Kidney (tissue), 14 donors: ENCODE data around the gene RTKN2. TPM values are rescaled to one million over a fixed set of nuclear protein-coding genes. Genes with fewer than 3 reads are reported as not detected.

ENCODE experiments used
- DNase-seq, 5 donors: peaks; one replicate each; pipeline ENCODE4 v3.0.0-alpha.2; 2013 to 2020
- FAIRE-seq: peaks from 2 replicates; lab custom pipeline; 2012; peaks lifted over from hg19 to GRCh38; lab: Jason Lieb, UNC
- H3K27ac ChIP-seq, 2 donors: one replicate each; pipeline ENCODE4 v1.7.0; 2013; ENCODE audit warnings: low read depth in 2 of 2, low read length in 2 of 2, inconsistent platforms in 1 of 2
- H3K27me3 ChIP-seq: one replicate; pipeline ENCODE4 v1.7.1; 2013; ENCODE audit warnings: low read length, inconsistent platforms; ENCODE audit not compliant: control insufficient read depth, insufficient read depth
- H3K36me3 ChIP-seq, 3 donors: one replicate each; pipeline versions ENCODE4 v1.7.0 to v1.7.1; 2013; ENCODE audit warnings: low read length in 3 of 3, control low read depth in 1 of 3, inconsistent platforms in 1 of 3; ENCODE audit not compliant: insufficient read depth in 3 of 3, control insufficient read depth in 2 of 3
- H3K4me1 ChIP-seq, 3 donors: one replicate each; pipeline versions ENCODE4 v1.7.0 to v1.7.1; 2013; ENCODE audit warnings: low read length in 3 of 3, inconsistent platforms in 1 of 3, low read depth in 1 of 3; ENCODE audit not compliant: control insufficient read depth in 2 of 3, insufficient read depth in 2 of 3
- H3K4me3 ChIP-seq, 3 donors: one replicate each; pipeline versions ENCODE4 v1.7.0 to v1.8.1; 2013; ENCODE audit warnings: low read length in 3 of 3, control low read depth in 1 of 3, inconsistent platforms in 1 of 3
- H3K9ac ChIP-seq, 3 donors: one replicate each; pipeline versions ENCODE4 v1.7.0 to v1.7.1; 2013; ENCODE audit warnings: low read length in 3 of 3, control low read depth in 1 of 3, inconsistent platforms in 1 of 3
- H3K9me3 ChIP-seq, 3 donors: one replicate each; pipeline versions ENCODE4 v1.7.0 to v1.7.1; 2013; ENCODE audit warnings: low read length in 3 of 3, control low read depth in 1 of 3, inconsistent platforms in 1 of 3; ENCODE audit not compliant: control insufficient read depth in 2 of 3, insufficient read depth in 1 of 3
- CTCF ChIP-seq: IDR thresholded peaks from 3 replicates; pipeline ENCODE4 v1.5.1; 2012; ENCODE audit warnings: mild to moderate bottlenecking, moderate library complexity, borderline replicate concordance; ENCODE audit not compliant: insufficient read depth; ENCODE audit errors: extremely low read depth
- intact Hi-C: fragments of 100-400 bp; cut with DNase I; formaldehyde crosslinking; loops from one replicate; pipeline ENCODE4 v1.11.1; 2022
- polyA plus RNA-seq: library from polyadenylated mRNA; stranded (reverse); fragments of 350-450 nt; fragmentation: Illumina TruSeq; extraction: RNeasy Lipid Tissue Mini Kit (QIAGEN cat#74804); gene quantifications from one replicate; pipeline ENCODE4 v1.2.3, GENCODE V29; 2014; ENCODE audit warnings: low read depth, low replicate concordance; ENCODE audit not compliant: insufficient read depth
- total RNA-seq: library from RNA; stranded (reverse); fragmentation: NEBNext Ultra II Directional; extraction: Animal tissue kit (Norgen Biotek cat#: 25700); gene quantifications from one replicate; pipeline ENCODE4 v1.2.1, GENCODE V29; 2021
- donor health status: control.
- donor health status: control.
- donor health status: control.
- donor health status: control.
- donor health status: control.
- donor health status: DM: yes; HTN: yes; CAD: no.
- donor health status: Normal renal cell carcinoma (clear cell type).

RTKN2 gene
- total and polyA plus RNA-seq, 2 donors from 2014 or later = 0.24 to 1.6 TPM

- Histone ChIP-seq H3K9me3 (no peaks in the 10 kb centered on the region), H3K27me3 (no peaks in the 10 kb centered on the region), H3K9ac (no peak overlapping the region), H3K27ac (no peak overlapping the region), H3K36me3 (no peaks in the 10 kb centered on the region), H3K4me1 (no peaks in the 10 kb centered on the region), H3K4me3 (no peak overlapping the region)
- no peak for TF ChIP-seq CTCF
- intact Hi-C loops = no loop called here
- DNase-seq (no peak), FAIRE-seq (no peak)
Observed at GRCh38 chr10:62259456-62259855, 9.2 kb downstream of the RTKN2 start.

GRCh38 chr10:62258926-62259325 is 9.7 kb downstream of the RTKN2 start:
- H3K27ac ChIP-seq = no peak overlapping the region
- H3K9ac ChIP-seq = no peak overlapping the region
- no peaks in the 10 kb centered on the region for H3K27me3 ChIP-seq
- intact Hi-C loops = no loop called here
- no peaks in the 10 kb centered on the region for H3K9me3 ChIP-seq
- no peak for TF ChIP-seq CTCF
- H3K36me3 ChIP-seq = no peaks in the 10 kb centered on the region
- no peak for DNase-seq
- no peak overlapping the region for H3K4me3 ChIP-seq
- no peaks in the 10 kb centered on the region for H3K4me1 ChIP-seq
- no peak for FAIRE-seq

DNA sequence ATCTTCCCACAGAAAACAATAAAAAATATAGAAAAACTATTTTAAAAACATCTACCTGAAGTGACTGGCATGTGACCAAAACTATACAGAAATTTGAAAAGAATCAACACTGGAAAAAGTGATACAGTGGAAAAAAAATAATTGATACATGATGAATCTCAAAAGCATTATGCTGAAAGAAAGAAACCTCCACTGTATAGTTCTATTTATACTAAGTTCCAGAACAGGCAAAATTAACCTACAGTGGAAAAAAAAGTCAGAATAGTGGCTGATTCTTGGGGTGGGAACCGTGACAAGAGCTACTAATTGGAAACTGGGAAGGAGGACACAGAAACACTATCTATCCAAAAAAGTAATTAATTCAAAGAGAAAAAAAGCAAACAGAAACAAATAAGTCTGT is 14.9 kb downstream of the RTKN2 start:
- no peak for DNase-seq
- intact Hi-C loops = no loop called here
- no peaks in the 10 kb centered on the region for H3K9me3 ChIP-seq
- no peak overlapping the region for H3K4me3 ChIP-seq
- H3K27ac ChIP-seq = no peak overlapping the region
- no peaks in the 10 kb centered on the region for H3K4me1 ChIP-seq
- TF ChIP-seq CTCF = no peak
- no peak overlapping the region for H3K9ac ChIP-seq
- no peaks in the 10 kb centered on the region for H3K27me3 ChIP-seq
- no peak for FAIRE-seq
- no peaks in the 10 kb centered on the region for H3K36me3 ChIP-seq

DNA sequence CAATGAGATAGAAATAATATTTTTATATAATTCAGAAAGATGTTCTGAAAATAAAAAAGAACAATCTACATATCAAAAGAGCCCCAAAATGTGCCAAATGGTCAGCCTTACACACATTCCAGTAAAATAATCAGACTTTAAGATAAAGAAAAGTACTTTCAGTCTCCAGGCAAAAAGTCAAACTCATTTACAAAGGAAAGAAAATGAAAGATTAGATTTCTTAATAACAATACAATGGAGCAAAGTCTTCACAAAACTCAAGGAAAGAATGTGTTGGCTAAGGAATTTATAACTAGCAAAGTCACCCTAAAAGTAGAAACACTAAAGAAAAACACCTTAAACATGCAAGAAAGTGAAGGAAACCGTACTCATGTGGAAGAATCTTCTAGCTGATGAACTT is 16.6 kb downstream of the RTKN2 start:
- intact Hi-C loops = no loop called here
- Histone ChIP-seq H3K9ac (no peak overlapping the region), H3K9me3 (no peaks in the 10 kb centered on the region), H3K36me3 (no peaks in the 10 kb centered on the region), H3K27me3 (no peaks in the 10 kb centered on the region), H3K27ac (no peak overlapping the region), H3K4me1 (no peaks in the 10 kb centered on the region), H3K4me3 (no peak overlapping the region)
- peak; percentile 19 for FAIRE-seq
- no peak for DNase-seq
- no peak for TF ChIP-seq CTCF
